ENCODE data around the gene INHBE.

DNA sequence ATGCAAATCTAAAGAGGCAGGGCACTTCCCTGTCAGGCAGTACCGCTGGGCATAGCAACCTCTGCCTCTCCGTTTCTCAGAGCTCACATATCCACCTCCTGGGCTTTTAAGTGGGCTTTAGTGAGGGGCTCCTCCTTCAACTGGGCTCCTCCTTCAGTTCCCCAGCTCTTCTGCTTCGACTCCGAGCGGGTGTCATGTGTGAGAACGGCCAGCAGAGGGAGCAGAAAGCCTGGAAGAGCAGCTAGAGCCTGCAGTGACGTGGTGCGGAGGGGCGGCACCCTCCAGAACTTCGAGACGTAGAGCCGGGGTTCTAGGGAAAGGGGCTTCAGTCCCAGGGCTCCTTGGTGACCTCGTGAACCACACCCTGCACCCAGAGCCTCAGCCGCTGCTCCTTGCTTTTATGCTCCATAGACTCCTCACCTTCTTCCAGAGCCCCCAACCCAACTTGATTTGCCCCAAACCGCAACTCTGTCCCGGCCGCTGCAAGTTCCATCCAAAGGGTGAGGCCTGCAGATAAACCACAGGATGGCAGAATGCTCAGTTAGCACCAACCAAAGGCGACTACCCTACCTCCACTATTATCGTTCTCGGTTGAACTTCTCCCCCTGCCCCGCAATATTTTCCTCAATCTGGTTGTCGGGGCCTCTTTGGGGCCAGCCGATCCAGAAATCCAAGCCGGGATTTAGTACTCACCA, 4.1 kb downstream of the INHBE start:
- TF ChIP-seq CTCF (IDR thresholded peaks at IDR 0.05) (peak; percentile 92 to 98 (median 97)), POLR2A (IDR thresholded peaks at IDR 0.05) (peak; percentile 7 to 15)

All from uterus (tissue), 2 donors.